H1 (cell line): ENCODE measurements around the gene ARHGAP10. TPM values are rescaled to one million over a fixed set of nuclear protein-coding genes. Genes with fewer than 3 reads are reported as not detected.

Source experiments
- CHD7 ChIP-seq: fragments of 300-600 bp; sonication (generic); IDR thresholded peaks from 2 replicates; pipeline ENCODE4 v1.7.1; 2012; ENCODE audit warnings: low read length, moderate library complexity, mild to moderate bottlenecking, inconsistent platforms; ENCODE audit not compliant: insufficient replicate concordance
- E2F6 ChIP-seq: IDR thresholded peaks from 2 replicates; pipeline ENCODE4 v1.6.1; 2012; ENCODE audit warnings: inconsistent platforms
- NRF1 ChIP-seq: IDR thresholded peaks from 2 replicates; pipeline ENCODE4 v1.6.1; 2011; ENCODE audit warnings: mild to moderate bottlenecking, low read depth, low read length, improper control_type of control experiment
- RAD21 ChIP-seq, 2 experiments: IDR thresholded peaks in 1 of 2; conservative IDR thresholded peaks in 1 of 2; 2 replicates each; pipeline ENCODE4 v1.6.1; 2011; ENCODE audit warnings: low read depth in 2 of 2, low read length in 2 of 2, improper control_type of control experiment in 1 of 2, inconsistent platforms in 1 of 2, mild to moderate bottlenecking in 1 of 2, moderate library complexity in 1 of 2
- RFX5 ChIP-seq: IDR thresholded peaks from 2 replicates; pipeline ENCODE4 v1.6.1; 2011; ENCODE audit warnings: low read depth, low read length, improper control_type of control experiment, borderline replicate concordance
- SUZ12 ChIP-seq: fragments of 200-600 bp; sonication (generic); IDR thresholded peaks from 2 replicates; pipeline ENCODE4 v1.6.1; 2012; ENCODE audit warnings: mild to moderate bottlenecking, inconsistent platforms, low read length, moderate library complexity, mixed read lengths
- polyA plus RNA-seq, 7 experiments: library from polyadenylated mRNA; depleted of rRNA in 3 of 7; stranded (reverse) in 5 of 7; unstranded in 2 of 7; fragments of >200 nt in 5 of 7; fragments of 200-250 nt in 2 of 7; gene quantifications; 1 replicate in 5 of 7; 2 replicates in 1 of 7; 4 replicates in 1 of 7; pipeline versions ENCODE4 v1.2.1 to v1.2.3, GENCODE V29; 2011 to 2013; ENCODE audit warnings: missing spikeins in 2 of 7, mixed read lengths in 2 of 7
- total RNA-seq: library from RNA; stranded (reverse); fragmentation: NEBNext Ultra II Directional; extraction: Animal tissue kit (Norgen Biotek cat#: 25700); gene quantifications from 2 replicates; pipeline ENCODE4 v1.2.1, GENCODE V29; 2021

The ARHGAP10 gene
- total and polyA plus RNA-seq, 2 of the 8 experiments (the other 6 are each of a cell fraction or from before 2014, with no cell fraction given) = 3.7 to 6.1 TPM

GRCh38 chr4:147689067-147689466 lies 42.8 kb upstream of the ARHGAP10 start (continued):
- no peak for TF ChIP-seq CHD7
- TF ChIP-seq SUZ12 = no peak
- TF ChIP-seq RAD21 (IDR thresholded peaks at IDR 0.05 in 1 of 2, conservative IDR thresholded peaks at IDR 0.05 in 1 of 2; ENCODE audit: low read depth in 2 of 2, low read length in 2 of 2) = no peak
- no peak for TF ChIP-seq NRF1
- TF ChIP-seq RFX5 = no peak
- no peak for TF ChIP-seq E2F6
- TF ChIP-seq, all 59 proteins: peak for 0
